ENCODE data around the gene RECK.
"Not testable (repeated sequence)": the region's sequence is repeated elsewhere in the genome, so short reads cannot be mapped to it uniquely, and the experiment has no call there.

RECK gene

DNA sequence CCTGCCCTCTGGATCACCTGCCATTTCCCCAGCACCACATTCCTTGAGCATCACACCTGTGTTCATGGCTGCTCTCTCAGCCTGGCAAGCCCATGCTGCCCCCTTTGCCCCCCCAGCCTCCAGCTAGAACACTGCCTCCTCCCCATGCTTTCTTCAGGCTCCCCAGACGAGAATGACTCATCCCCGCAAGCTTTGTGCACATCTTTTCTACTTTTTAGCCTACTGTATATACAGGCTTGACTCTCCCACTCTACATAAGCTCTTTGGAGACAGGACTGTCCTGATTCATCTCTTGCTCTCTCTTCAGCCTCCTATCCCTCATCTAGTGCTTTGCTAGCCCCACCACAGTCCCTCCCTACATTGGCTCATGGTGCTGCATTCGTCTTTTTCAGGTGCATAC lies 79.9 kb downstream of the RECK start:
- DNase-seq (ENCODE audit: low read depth in 2 of 2), result no peak

DNA sequence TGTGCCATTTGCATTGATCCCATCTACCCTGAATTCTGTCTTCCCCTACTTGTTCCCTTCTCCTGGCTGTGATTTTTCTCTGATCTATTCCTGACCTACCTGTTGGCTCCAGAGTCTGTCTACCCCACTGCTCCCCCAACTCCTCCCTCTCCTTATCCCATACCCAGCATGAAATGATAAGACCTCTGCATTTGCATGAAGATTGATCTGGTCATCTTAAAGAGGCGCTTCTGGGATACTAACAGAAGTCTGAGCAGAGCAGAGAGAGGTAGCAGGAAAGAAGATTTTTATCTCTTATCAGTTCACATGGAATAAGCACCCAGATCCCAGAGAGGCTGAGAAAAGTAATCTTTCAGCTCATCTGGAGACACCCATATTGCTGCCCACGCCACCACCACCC lies 81.5 kb downstream of the RECK start:
- no peak for DNase-seq (ENCODE audit: low read depth in 2 of 2)

DNA sequence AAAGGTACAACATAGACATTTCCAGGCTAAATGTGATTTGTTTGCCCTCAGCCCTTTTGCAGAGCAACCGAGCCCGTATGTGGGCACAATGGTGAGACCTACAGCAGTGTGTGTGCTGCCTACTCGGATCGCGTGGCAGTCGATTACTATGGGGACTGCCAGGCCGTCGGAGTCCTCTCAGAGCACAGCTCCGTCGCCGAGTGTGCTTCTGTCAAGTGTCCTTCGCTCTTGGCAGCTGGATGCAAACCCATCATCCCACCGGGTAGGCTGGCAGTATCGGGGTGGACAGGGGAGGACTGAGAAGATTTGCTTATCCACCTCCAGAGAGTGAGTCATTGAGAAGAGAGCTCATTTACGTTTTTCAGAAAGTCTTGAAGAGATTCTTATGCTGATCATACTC lies 82.0 kb downstream of the RECK start:
- no peak for DNase-seq (ENCODE audit: low read depth in 2 of 2)

DNA sequence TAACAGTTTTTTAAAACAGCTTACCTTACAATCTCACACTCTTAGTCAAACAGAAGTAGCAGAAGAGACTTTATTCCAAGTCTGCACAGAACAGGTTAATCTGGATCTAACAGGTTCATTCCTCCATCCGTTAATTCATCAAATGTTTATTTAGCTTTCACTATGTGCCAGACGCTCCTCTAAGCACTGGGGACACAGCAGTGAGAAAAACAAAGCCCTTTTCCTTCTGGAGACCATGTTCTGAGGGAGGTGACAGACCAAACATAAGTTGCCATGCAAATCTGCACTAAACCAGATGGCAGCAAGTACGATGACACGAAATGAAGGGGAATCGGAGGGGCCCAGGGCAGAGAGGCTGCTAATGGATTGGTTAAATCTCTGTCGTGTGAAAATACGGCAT lies 82.8 kb downstream of the RECK start:
- DNase-seq (ENCODE audit: low read depth in 2 of 2), result no peak

DNA sequence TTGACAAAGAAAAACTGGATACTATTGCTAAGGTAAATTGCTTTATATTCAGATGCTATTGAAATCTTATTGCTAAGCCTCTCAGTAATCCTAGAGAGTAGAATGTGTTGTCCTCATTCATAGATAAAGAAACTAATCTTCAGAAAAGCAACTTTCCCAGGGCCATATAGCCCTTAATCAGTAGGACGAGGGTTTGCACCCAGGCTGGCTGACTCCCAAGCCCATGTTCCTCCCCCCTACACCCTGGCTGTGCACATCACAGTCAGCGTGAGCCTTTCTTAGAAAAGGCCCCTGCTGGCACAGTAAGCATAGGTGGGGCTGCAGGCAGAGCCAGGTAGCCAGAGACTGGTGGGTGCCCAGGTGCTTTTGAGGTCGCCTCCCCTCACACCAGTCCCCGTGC lies 84.0 kb downstream of the RECK start:
- no peak for DNase-seq (ENCODE audit: low read depth in 2 of 2)

DNA sequence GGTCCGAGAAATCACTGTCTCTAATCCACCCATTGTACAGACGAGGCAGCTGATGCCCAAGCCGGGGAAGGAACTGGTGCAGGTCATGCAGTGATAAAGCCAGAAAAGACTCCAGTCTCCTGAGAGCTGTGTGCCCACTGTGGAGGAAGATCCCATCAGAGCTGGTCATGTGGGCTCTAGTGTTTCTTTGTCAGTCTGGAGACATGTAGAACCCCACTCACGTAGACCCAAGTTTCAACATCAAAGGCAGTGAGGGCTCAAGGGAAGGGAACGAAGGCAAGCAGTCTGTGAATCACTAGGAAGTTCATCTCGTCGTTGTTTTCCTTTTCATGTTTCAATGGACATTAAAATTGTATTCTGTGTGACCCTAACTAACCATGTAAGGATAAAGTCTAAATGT lies 85.3 kb downstream of the RECK start:
- no peak for DNase-seq (ENCODE audit: low read depth in 2 of 2)

DNA sequence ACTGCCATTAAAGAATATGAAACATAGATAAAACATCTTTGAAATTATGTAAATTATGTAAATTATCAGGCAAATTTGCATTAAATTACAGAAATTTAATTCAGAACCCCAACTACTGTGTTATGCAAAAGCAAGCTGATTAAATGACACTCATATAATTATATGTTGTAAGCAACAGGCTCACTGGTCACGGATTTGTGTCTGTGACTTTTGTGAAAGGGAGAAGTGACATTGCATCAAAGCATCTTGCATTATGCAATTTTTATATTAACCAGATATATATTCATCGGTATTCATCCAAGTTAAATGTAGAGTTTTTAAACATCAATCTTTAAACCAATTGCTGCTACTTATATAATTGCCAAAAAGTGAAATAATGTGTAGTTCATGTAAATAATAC lies 86.8 kb downstream of the RECK start:
- no peak for DNase-seq (ENCODE audit: low read depth in 2 of 2)

DNA sequence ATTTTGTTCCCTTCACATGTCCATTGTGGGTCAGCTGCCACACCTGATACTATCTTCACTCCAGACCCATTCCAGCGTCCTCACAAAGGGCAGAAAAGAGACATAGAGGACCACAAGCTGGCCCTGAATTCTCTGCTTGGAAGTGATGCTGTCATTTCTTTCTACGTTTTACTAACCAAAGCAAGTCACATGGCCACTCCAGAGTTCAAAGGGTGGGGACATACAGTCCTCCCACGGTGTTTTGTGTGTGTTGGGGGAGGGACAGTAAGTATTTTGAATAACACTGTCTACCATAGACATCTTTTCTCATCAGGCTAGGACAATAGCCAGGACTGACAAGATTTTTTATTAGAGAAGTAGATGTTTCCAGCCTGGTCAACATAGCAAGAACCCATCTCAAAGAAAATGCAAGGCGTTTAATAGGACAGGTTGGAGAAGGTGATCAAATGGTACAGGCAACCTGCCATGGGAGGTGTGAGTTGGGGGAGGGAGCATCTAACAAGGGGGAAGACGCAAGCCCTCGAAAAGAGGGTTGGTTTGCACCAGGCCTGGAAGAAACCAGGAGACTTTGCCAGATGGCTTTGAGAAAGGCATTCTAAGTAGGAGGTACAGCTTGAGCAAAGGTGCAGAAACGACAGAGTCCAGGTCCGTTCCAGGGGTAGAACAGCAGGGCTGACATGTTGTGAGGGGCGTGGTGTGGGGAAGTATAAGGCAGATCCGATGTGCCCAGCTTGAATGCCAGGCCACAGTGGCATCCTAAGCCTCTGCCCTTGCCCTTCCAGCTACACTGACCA lies 88.5 kb downstream of the RECK start:
- DNase-seq (ENCODE audit: low read depth in 2 of 2), result no peak

DNA sequence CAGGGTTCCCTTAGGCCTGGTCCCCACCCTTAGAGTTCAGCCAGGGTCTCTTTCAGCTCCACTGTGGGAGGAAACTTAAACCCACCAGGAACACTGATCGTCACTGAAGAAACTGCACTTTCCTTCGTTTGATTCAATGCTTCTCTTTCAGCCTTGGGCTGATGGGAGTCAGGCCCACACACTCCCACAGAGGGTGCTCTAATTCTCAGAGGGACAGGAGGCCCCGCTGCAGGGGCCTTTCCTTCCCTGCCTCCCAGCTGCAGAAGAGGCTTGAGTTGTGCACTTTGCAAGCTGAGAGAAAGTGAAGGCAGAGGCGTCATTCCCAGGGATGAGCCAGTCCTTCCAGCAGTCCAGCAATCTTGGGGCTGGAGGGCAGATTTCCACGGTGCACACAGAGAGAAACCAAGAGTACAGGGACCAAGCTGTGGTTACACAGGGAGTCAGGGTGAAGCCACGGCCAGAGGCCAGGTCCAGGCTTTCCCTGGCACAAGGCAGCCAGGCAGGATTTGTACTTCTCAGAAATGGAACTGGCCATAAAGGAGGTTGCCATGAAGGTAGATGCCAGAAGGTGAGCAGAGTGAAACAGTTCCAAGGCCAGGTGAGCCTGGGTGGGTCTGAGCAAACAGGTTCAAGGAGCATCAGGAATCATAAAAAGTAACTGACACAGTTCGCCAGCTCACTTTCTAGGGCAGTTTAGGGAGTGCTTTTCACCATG lies 89.5 kb downstream of the RECK start:
- DNase-seq (ENCODE audit: low read depth in 2 of 2), result no peak

DNA sequence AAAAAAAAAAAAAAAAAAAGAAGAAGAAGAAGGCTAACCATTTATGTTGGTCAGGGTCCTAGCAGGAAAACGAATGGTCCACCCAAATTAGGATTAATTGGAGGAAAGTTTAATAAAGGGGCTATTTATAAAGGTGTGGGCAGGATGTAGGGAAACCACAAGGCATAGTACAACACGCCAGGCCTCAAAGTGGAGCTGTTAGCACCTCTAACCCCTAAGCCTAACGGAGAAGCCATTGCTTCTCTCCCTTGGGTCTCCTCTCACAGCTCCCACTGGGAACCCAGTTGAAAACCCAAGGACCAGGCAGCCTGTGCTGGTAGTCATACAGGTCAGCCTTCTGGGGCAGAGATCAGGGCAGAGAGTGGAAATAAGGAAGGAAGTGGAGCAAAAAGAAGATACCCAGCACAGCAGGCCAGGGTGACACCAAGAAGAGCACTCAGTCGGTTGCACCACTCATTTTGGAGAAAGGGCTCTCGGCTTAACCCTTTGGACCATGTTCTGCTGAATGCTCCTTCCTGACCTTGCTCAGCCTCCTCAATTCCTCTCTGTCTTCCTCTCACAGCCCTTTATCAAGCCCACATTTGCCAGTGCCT lies 91.0 kb downstream of the RECK start:
- DNase-seq (ENCODE audit: low read depth in 2 of 2), result no peak

DNA sequence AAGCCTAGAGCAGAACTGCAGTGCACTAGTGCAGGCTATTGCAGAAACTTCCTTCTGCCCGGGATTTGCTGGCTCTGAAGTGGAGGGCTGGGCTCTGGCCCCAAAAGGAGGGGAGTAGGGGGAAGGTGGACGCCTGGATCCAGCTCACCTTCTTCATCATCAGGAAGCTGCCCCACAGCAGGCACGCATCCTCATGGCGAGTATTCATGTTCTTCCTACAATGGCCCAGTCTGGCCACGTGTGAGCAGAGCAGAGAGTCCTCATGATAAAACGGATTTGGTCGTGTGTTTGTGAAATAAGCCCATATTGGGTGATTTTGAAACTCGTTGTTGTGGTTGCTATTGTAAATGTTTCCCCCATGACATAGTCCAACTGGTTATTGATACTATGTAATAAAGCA lies 91.6 kb downstream of the RECK start:
- no peak for DNase-seq (ENCODE audit: low read depth in 2 of 2)

DNA sequence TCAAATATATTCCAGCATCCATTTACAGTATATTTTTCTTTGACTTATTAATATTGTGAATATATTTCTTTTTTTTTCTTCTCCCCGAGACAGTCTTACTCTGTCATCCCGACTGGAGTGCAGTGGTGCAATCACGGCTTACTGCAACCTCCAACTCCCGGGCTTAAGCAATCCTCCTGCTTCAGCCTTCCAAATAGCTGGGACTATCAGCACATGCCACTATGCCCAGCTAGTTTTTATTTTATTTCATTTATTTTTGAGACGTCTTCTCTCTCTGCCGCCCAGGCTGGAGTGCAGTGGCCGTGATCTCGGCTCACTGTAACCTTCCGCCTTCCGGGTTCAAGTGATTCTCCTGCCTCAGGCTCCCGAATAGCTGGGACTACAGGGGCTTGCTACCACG lies 92.4 kb downstream of the RECK start:
- no peak for DNase-seq (ENCODE audit: low read depth in 2 of 2)

DNA sequence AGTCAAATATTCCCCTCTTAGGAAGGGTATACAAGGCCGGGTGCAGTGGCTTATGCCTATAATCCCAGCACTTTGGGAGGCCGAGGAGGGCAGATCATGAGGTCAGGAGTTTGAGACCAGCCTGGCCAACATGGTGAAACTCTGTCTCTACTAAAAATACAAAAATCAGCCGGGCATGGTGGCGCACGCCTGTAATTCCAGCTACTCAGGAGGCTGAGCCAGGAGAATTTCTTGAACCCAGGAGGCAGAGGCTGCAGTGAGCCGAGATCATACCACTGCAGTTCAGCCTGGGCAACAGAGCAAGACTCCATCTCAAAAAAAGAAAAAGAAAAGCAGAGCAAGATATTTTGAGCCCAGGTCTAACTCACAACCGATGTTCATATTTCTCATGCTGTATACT lies 95.0 kb downstream of the RECK start:
- not testable (repeated sequence) for DNase-seq (ENCODE audit: low read depth in 2 of 2)

DNA sequence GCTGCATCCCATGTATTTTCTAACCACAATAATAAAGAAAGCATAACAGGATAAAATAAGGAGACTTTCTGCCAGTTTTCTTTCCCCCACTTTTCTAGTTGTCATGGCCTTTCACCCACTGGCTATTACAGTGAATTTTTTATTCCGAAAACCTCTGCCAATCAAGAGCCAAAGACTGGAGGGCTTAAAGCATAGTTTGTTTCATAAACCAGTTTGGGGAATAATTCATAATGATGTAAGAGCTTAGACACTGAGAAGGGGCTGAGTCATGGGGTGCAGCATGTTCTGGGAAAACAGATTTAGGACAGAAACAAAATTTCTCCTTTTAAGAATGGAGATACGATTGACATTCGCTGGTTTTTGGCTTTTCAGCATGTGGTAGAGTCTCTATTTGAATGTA lies 95.4 kb downstream of the RECK start:
- DNase-seq (ENCODE audit: low read depth in 2 of 2), result no peak

DNA sequence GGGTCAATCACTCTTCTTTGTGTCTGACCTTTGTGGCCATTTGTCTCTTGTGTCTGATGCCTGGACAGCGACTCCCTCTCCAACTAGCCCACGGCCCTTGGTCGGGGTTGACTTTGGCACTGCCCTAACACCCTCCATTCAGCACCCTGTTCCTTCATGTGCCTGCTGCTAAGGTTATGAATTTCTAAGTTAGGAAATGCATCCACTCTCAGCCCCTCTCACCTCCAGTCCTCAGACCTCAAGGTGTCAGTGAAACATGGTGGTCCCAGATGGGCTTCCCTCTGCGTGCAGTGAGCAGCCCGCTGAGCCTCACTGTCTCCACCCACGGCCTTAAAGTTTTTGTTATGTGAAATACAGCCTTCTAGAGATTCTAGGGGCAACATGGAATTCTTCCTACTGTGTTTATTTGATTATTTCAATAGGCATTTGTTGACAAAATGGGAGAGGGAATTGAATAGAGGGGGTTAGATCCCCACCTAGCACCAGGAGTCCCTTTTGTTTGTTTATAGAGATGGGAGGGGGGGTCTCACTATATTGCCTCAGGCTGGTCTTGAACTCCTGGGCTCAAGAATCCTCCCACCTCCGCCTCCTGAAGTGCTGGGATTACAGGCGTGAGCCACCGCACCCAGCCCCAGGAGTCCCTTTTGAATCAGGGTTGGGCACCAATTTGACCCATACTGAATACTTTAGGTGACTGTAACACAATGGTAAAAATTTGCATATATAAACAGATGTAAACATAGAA lies 98.2 kb downstream of the RECK start:
- no peak for DNase-seq (ENCODE audit: low read depth in 2 of 2)

DNA sequence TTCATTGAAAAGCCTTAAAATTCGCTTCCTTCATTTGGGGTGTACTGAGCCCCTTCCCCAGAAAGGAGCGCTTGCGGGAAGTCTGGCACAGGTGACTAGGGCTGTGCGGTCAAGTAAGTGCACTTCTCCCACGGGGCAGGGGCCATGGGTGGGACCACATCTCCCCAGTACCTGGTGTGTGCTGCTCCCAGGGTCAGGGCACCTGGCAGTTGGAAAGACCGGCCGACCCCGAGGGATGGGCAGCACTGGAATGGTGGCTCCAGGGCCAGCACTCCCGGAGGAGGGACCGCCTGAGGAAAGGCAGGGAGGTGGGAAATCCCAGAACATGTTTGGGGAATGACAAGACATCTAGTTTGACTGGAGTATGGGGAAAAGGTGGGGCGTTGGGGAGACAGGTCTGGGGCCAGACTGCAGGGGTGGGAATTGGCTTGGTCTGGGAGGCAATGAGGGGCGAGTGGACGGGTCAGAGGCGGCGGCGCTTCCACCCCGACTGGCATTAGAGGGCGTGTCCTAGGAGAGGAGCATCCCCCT lies 99.1 kb downstream of the RECK start:
- DNase-seq (ENCODE audit: low read depth in 2 of 2), result no peak

DNA sequence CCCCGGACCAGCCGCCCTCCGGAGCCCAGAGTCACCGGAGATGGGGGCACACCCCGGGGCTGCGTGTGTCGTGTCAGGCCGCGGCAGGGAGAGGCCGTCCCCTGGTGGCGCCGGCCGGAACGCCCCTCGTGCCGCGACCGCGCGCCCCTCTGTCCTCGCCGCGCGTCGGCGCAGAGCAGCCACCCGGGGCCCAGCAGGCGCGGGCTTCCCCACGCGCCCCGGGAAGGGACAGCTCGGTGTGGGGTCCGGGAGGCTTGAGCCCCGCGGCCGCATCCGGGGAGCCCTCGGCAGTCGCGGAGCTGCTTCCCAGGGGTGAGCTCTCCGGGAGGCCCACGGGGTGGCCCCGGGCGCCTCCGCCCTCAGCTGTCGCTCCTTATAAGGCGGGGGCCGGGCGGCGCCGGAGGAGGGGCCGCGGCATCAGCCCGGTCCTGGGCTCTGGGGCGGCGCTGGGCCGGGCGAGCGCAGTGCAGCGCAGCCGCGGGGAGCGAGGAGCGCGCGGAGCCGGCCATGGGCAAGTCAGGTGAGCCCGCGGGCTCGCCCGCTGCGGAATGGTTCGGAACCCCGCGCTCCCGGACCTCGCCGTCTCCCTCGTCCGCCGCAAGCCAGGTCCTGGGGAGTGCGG lies 99.7 kb downstream of the RECK start, which contains the start of gene GLIPR2:
GLIPR2 (plus strand) TSS at position 462 of the 622 bp plus-strand sequence; CDS start at position 508, 46 bp downstream.
- peak; percentile 56 to 57 for DNase-seq (ENCODE audit: low read depth in 2 of 2)

DNA sequence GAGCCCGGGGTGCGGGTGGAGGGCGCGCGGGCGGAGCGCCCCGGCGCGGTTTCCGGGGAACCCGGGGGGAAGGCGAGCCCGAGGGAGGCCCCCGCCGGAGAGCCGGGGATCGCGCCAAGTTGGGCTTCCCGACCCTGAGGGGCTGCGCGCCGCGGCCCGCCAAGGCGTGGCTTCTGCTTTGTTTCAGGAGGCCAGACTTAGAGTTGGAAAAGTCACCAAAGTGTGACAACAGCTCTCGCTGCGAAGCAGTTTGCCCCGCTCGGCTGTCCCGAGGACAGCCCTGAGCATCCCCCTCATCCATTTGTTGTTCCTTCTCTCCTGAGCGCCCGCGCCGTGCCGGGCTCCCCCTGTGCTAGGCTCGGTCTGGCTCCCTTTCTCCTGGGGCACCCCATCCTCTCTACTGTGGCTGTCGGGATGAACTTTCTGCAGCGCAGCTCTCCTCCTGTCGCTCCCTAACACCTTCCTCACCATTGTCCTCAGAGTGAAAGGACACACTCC lies 100.2 kb downstream of the RECK start:
- no peak for DNase-seq (ENCODE audit: low read depth in 2 of 2)

DNA sequence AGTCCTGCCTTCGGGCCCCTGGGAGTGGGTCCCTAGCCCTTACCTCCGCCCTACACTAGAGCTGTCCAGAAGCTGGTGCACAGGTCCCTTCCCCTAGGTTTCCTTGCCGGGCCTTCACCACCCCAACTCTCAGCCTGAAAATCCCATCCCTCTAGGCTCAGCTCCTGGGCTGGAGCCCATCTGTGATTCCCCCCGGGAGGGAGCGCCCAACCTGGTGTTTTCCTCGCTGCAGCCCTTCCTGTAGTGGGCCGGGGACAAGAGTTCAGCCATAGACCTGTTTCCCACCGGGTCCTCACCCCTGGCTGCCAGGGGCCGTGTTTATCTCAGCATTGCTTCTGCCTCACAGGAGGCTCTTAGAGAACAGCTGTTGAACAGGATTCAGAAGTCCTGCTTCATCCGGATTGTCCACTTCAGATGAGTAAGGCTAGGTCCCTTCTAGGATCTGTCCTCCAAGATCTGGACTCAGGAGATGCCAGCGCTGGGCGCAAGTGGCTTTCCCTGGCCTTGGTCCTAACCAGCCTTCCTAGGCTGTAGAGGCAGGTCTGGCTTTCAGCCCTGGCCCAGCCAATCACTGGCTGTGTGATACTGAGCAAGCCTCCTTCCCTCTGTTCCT lies 100.8 kb downstream of the RECK start:
- no peak for DNase-seq (ENCODE audit: low read depth in 2 of 2)

DNA sequence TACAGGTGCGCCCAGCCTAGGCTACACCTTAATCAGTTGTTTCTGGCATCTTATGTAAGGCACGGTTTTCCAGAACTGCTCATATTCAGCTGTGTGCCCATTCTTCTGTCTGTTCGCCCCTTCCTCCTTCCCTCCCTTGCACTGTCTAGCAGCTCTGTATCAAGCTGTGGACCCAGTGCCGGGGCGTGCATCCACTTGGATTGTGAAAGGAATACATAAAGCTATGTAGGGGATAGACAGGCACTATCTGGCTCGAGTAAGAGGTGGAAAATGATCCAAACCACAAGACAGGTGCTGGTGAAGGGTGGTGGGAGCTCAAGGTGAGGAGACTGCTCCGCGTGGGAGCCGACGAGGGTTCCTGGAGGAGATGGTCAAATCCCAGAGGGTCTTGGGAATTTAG lies 101.8 kb downstream of the RECK start:
- no peak for DNase-seq (ENCODE audit: low read depth in 2 of 2)

DNA sequence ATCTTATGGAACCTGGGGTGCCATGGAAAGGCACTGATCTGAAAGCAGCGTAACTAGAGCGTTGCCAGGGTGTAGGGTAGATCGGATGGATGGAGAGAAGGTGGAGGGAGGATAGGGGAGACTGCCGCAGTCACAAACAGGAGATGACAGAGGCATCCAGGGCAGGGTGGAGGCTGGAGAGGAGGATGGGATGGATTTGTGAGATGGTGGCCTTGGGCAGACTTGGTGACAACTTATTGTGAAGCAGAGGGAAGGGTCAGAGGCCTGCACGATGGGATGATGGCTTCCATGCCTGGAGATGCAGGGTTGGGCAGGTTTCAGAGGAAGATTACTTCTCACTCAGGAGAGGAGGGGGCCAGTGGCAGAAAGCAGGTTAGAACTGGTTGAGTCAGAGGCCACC lies 102.2 kb downstream of the RECK start:
- DNase-seq (ENCODE audit: low read depth in 2 of 2), result no peak

Data from stimulated activated CD8-positive, alpha-beta memory T cell treated with anti-CD3 and anti-CD28 coated beads, Interleukin-7, amount 100 ng/mL, for 1 hour (primary cell).